DOHH2 (cell line): ENCODE data around the gene TRHDE.

Experiments used
- H3F3A ChIP-seq: fragments of 200-600 bp; sonication (generic), shearing (Covaris generic); 2 replicates; pipeline ENCODE4 v1.6.0; 2016; ENCODE audit warnings: antibody characterized with exemption, mild to moderate bottlenecking; ENCODE audit not compliant: control insufficient read depth, insufficient read depth
- H3K27ac ChIP-seq: fragments of 200-600 bp; sonication (generic); 2 replicates; pipeline ENCODE4 v1.5.1; 2014; ENCODE audit warnings: low read depth, mild to moderate bottlenecking, low read length, moderate library complexity
- H3K27me3 ChIP-seq: fragments of 200-600 bp; sonication (generic); 2 replicates; pipeline ENCODE4 v1.6.1; 2014; ENCODE audit warnings: mild to moderate bottlenecking, low read length, mixed read lengths; ENCODE audit not compliant: control insufficient read depth
- H3K36me3 ChIP-seq: fragments of 200-600 bp; sonication (generic); 2 replicates; pipeline ENCODE4 v1.6.1; 2014; ENCODE audit warnings: mild to moderate bottlenecking, low read length, moderate library complexity, mixed read lengths; ENCODE audit not compliant: control insufficient read depth
- H3K4me1 ChIP-seq: fragments of 200-600 bp; sonication (generic); 2 replicates; pipeline ENCODE4 v1.6.1; 2014; ENCODE audit warnings: mild to moderate bottlenecking, low read length, mixed read lengths; ENCODE audit not compliant: control insufficient read depth
- H3K4me2 ChIP-seq: fragments of 200-600 bp; sonication (generic); 2 replicates; pipeline ENCODE4 v1.6.0; 2014; ENCODE audit warnings: mild to moderate bottlenecking, low read length, moderate library complexity
- H3K4me3 ChIP-seq: fragments of 200-600 bp; sonication (generic); 2 replicates; pipeline ENCODE4 v1.5.1; 2014; ENCODE audit warnings: mild to moderate bottlenecking, low read length, mixed read lengths
- H3K79me2 ChIP-seq: fragments of 200-600 bp; sonication (generic); 2 replicates; pipeline ENCODE4 v1.6.1; 2014; ENCODE audit warnings: mild to moderate bottlenecking, low read length, mixed read lengths; ENCODE audit not compliant: control insufficient read depth
- H3K9me2 ChIP-seq: fragments of 200-600 bp; sonication (generic); replicated peaks from 2 replicates; pipeline ENCODE4 v1.6.1; 2014; ENCODE audit warnings: mild to moderate bottlenecking, low read length, mixed read lengths; ENCODE audit not compliant: control insufficient read depth
- H3K9me3 ChIP-seq: fragments of 200-600 bp; sonication (generic); 2 replicates; pipeline ENCODE4 v1.6.1; 2014; ENCODE audit warnings: antibody characterized with exemption, low read length, mixed read lengths; ENCODE audit not compliant: control insufficient read depth, insufficient read depth
- H4K20me1 ChIP-seq: fragments of 200-600 bp; sonication (generic); 2 replicates; pipeline ENCODE4 v1.6.0; 2014; ENCODE audit warnings: low read depth, mild to moderate bottlenecking, antibody characterized with exemption, low read length, moderate library complexity; ENCODE audit not compliant: control insufficient read depth, insufficient read depth
- EZH2phosphoT487 ChIP-seq: fragments of 200-600 bp; sonication (generic); IDR thresholded peaks from 2 replicates; pipeline ENCODE4 v1.6.1; 2017; ENCODE audit warnings: borderline replicate concordance, mild to moderate bottlenecking, antibody characterized with exemption, low read length, moderate library complexity, mixed read lengths
- TF ChIP-seq, protein P1 (sequence below): fragments of 200-600 bp; sonication (generic); IDR thresholded peaks from one replicate; pipeline ENCODE4 v1.5.1; 2014; ENCODE audit warnings: antibody characterized with exemption, mild to moderate bottlenecking, low read depth, low read length; ENCODE audit not compliant: poor library complexity, severe bottlenecking

TRHDE gene, protein sequence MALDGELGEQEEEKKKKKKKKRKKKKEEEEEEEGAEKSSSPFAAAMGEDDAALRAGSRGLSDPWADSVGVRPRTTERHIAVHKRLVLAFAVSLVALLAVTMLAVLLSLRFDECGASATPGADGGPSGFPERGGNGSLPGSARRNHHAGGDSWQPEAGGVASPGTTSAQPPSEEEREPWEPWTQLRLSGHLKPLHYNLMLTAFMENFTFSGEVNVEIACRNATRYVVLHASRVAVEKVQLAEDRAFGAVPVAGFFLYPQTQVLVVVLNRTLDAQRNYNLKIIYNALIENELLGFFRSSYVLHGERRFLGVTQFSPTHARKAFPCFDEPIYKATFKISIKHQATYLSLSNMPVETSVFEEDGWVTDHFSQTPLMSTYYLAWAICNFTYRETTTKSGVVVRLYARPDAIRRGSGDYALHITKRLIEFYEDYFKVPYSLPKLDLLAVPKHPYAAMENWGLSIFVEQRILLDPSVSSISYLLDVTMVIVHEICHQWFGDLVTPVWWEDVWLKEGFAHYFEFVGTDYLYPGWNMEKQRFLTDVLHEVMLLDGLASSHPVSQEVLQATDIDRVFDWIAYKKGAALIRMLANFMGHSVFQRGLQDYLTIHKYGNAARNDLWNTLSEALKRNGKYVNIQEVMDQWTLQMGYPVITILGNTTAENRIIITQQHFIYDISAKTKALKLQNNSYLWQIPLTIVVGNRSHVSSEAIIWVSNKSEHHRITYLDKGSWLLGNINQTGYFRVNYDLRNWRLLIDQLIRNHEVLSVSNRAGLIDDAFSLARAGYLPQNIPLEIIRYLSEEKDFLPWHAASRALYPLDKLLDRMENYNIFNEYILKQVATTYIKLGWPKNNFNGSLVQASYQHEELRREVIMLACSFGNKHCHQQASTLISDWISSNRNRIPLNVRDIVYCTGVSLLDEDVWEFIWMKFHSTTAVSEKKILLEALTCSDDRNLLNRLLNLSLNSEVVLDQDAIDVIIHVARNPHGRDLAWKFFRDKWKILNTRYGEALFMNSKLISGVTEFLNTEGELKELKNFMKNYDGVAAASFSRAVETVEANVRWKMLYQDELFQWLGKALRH

DNA sequence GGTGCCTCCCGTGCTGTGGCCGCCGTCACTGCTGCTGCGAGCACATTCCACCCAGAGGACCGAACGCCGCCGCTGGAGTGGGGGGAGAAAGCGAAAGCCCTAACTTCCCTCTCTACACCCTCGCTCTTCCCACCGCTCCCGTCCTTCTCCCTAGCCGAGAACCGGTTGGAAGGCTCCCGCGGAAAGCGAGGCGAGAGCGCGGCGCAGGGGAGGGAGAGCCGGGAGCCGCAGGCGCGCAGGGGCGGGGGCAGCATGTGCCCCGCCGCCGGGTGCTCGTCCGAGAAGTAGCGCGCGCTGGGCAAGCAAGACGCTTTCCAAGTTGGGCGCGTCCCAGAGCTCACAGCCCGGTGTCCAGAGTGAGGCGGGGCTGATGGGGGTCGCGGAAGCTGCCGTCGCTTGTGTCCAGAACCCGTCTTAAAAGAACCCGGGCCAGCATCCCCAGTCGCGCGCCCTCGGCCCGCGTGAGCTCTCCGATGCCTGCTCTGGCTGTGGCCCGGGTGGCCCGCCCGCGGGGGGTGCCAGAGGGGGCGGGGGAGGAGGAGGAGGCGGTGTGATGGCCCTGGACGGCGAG, at the start of gene TRHDE:
TRHDE (plus strand) TSS at position 280 of the 571 bp plus-strand sequence; CDS start at position 554, 274 bp downstream.
- Histone ChIP-seq H4K20me1 (no peaks in the 10 kb centered on the region), H3K4me3 (no peak within 1 kb of the TSS), H3K79me2 (no peaks in the 10 kb centered on the region), H3K9me3 (no peaks in the 10 kb centered on the region), H3K27me3 (peaks cover 4% of the 10 kb centered on the region; the same call in 1 of the 2 replicates), H3K36me3 (no peaks in the 10 kb centered on the region), H3K4me1 (no peaks in the 10 kb centered on the region), H3K9me2 (no peaks in the 10 kb centered on the region), H3F3A (no peaks in the 10 kb centered on the region), H3K4me2 (no peak within 1 kb of the TSS), H3K27ac (no peak within 1 kb of the TSS)
- TF ChIP-seq EZH2phosphoT487 = no peak
- TF ChIP-seq, protein P1, sequence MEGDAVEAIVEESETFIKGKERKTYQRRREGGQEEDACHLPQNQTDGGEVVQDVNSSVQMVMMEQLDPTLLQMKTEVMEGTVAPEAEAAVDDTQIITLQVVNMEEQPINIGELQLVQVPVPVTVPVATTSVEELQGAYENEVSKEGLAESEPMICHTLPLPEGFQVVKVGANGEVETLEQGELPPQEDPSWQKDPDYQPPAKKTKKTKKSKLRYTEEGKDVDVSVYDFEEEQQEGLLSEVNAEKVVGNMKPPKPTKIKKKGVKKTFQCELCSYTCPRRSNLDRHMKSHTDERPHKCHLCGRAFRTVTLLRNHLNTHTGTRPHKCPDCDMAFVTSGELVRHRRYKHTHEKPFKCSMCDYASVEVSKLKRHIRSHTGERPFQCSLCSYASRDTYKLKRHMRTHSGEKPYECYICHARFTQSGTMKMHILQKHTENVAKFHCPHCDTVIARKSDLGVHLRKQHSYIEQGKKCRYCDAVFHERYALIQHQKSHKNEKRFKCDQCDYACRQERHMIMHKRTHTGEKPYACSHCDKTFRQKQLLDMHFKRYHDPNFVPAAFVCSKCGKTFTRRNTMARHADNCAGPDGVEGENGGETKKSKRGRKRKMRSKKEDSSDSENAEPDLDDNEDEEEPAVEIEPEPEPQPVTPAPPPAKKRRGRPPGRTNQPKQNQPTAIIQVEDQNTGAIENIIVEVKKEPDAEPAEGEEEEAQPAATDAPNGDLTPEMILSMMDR = no peak

DNA sequence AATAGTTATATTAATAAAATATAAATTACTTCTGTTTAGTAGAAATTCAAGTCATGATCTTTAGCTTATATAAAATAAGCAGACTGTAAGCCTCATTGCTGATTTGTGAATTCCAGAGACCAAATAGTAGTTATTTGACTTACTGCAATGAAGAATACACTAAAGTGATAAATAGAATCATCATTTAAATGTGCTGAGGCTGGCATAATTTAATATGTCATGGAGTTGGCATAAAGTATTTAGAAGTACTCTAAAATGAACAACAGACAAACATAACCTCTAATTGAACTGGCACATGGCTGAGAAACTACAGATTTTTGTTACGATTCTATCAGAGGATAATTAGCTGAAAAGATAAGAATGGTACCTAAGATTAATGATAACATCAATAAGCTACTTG, 45.7 kb upstream of the TRHDE start:
- Histone ChIP-seq H3K9me2 (no peaks in the 10 kb centered on the region), H3K4me3 (no peak overlapping the region), H3K9me3 (no peaks in the 10 kb centered on the region), H3K4me1 (no peaks in the 10 kb centered on the region), H3K27me3 (no peaks in the 10 kb centered on the region), H4K20me1 (no peaks in the 10 kb centered on the region), H3K79me2 (no peaks in the 10 kb centered on the region), H3K27ac (no peak overlapping the region), H3K36me3 (no peaks in the 10 kb centered on the region), H3F3A (no peaks in the 10 kb centered on the region), H3K4me2 (no peak overlapping the region)
- TF ChIP-seq EZH2phosphoT487 = no peak
- TF ChIP-seq, protein P1 = no peak

DNA sequence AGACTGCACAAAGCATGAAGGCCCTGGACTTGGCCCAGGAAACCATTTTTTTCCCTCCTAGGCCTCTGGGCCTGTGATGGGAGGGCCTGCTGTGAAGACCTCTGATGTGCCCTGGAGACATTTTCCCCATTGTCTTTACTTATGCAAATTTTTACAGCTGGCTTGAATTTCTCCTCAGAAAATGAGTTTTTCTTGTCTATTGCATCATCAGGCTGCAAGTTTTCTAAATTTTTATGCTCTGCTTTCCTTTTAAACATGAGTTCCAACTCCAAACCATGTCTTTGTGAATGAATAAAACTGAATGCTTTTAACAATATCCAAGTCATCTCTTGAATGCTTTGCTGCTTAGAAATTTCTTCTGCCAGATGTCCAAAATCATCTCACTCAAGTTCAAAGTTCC, 43.7 kb upstream of the TRHDE start:
- Histone ChIP-seq H3K79me2 (no peaks in the 10 kb centered on the region), H3K4me2 (no peak overlapping the region), H3K4me3 (no peak overlapping the region), H3K27me3 (no peaks in the 10 kb centered on the region), H4K20me1 (no peaks in the 10 kb centered on the region), H3F3A (no peaks in the 10 kb centered on the region), H3K27ac (no peak overlapping the region), H3K9me2 (no peaks in the 10 kb centered on the region), H3K36me3 (no peaks in the 10 kb centered on the region), H3K9me3 (no peaks in the 10 kb centered on the region), H3K4me1 (no peaks in the 10 kb centered on the region)
- no peak for TF ChIP-seq EZH2phosphoT487
- TF ChIP-seq, protein P1 = no peak
